GM23338 (cell line): ENCODE data around the gene HSD3B7. TPM values are rescaled to one million over a fixed set of nuclear protein-coding genes. Genes with fewer than 3 reads are reported as not detected.

Source experiments
- ATAC-seq: fragments of 200-7000 bp; cut with Tn5 transposase; 3 replicates; pipeline ENCODE4 v1.9.1; 2020
- DNase-seq: peaks from one replicate; pipeline ENCODE4 v3.0.0-alpha.2; 2015; ENCODE audit warnings: low spot score
- H2AFZ ChIP-seq: fragments of 200-600 bp; sonication (generic); 2 replicates; pipeline ENCODE4 v1.8.0; 2016; ENCODE audit warnings: antibody characterized with exemption, mild to moderate bottlenecking, moderate library complexity
- H3F3A ChIP-seq: fragments of 200-600 bp; sonication (generic); replicated peaks from 2 replicates; pipeline ENCODE4 v1.8.0; 2017; ENCODE audit warnings: antibody characterized with exemption, mixed run types, low read depth
- H3K27ac ChIP-seq: fragments of 200-600 bp; sonication (generic); 2 replicates; pipeline ENCODE4 v1.6.1; 2016; ENCODE audit warnings: low read depth
- H3K27me3 ChIP-seq: fragments of 200-600 bp; sonication (generic); 2 replicates; pipeline ENCODE4 v1.8.0; 2016; ENCODE audit warnings: mild to moderate bottlenecking, mixed run types, moderate library complexity; ENCODE audit not compliant: insufficient read depth
- H3K36me3 ChIP-seq: fragments of 200-600 bp; sonication (generic); 2 replicates; pipeline ENCODE4 v1.8.0; 2016; ENCODE audit warnings: mild to moderate bottlenecking; ENCODE audit not compliant: insufficient read depth
- H3K4me1 ChIP-seq: fragments of 200-600 bp; sonication (generic); 2 replicates; pipeline ENCODE4 v1.8.0; 2016; ENCODE audit warnings: mild to moderate bottlenecking, moderate library complexity; ENCODE audit not compliant: insufficient read depth
- H3K4me2 ChIP-seq: fragments of 200-600 bp; sonication (generic); 2 replicates; pipeline ENCODE4 v1.7.1; 2017; ENCODE audit warnings: mixed run types
- H3K4me3 ChIP-seq: fragments of 200-600 bp; sonication (generic); 2 replicates; pipeline ENCODE4 v1.6.1; 2016; ENCODE audit warnings: mixed run types
- H3K79me2 ChIP-seq: fragments of 200-600 bp; sonication (generic); replicated peaks from 2 replicates; pipeline ENCODE4 v1.8.0; 2017; ENCODE audit warnings: mild to moderate bottlenecking; ENCODE audit not compliant: insufficient read depth
- H3K9me2 ChIP-seq: fragments of 200-600 bp; sonication (generic); 2 replicates; pipeline ENCODE4 v1.8.0; 2017; ENCODE audit not compliant: insufficient read depth
- H4K20me1 ChIP-seq: fragments of 200-600 bp; sonication (generic); replicated peaks from 2 replicates; pipeline ENCODE4 v1.8.0; 2017; ENCODE audit warnings: mild to moderate bottlenecking; ENCODE audit not compliant: insufficient read depth
- H3K27ac Mint-ChIP-seq: 2 replicates; pipeline ENCODE4 v1.8.0; 2020; ENCODE audit warnings: inconsistent platforms, mild to moderate bottlenecking, moderate library complexity, mixed read lengths
- H3K27me3 Mint-ChIP-seq: 3 replicates; pipeline ENCODE4 v1.8.0; 2022; ENCODE audit warnings: low read depth, mild to moderate bottlenecking, moderate library complexity, mixed read lengths, inconsistent platforms; ENCODE audit not compliant: insufficient read depth, poor library complexity
- H3K36me3 Mint-ChIP-seq: 3 replicates; pipeline ENCODE4 v1.8.0; 2021; ENCODE audit warnings: low read depth, mild to moderate bottlenecking, inconsistent platforms, moderate library complexity, mixed read lengths
- H3K4me1 Mint-ChIP-seq: 3 replicates; pipeline ENCODE4 v1.8.0; 2020; ENCODE audit warnings: mild to moderate bottlenecking, inconsistent platforms, mixed read lengths
- H3K4me3 Mint-ChIP-seq: 3 replicates; pipeline ENCODE4 v1.8.0; 2021; ENCODE audit warnings: moderate library complexity, mild to moderate bottlenecking, inconsistent platforms, mixed read lengths
- H3K9me3 Mint-ChIP-seq: 3 replicates; pipeline ENCODE4 v1.8.0; 2020; ENCODE audit warnings: moderate library complexity, mild to moderate bottlenecking, inconsistent platforms, mixed read lengths
- CREB1 ChIP-seq: fragments of 250-450 bp; sonication (Bioruptor Pico); IDR thresholded peaks from 2 replicates; pipeline ENCODE4 v1.5.0; 2020; ENCODE audit warnings: low read depth, mild to moderate bottlenecking, moderate library complexity
- CTCF ChIP-seq, 2 experiments: fragments of 200-600 bp in 1 of 2; sonication (generic) in 1 of 2; conservative IDR thresholded peaks; 2 replicates each; pipeline versions ENCODE4 v1.5.1 to v1.6.1; 2016 to 2017; ENCODE audit warnings: antibody characterized with exemption in 2 of 2, low read depth in 2 of 2, mild to moderate bottlenecking in 2 of 2, moderate library complexity in 1 of 2
- ETS1 ChIP-seq: IDR thresholded peaks from 2 replicates; pipeline ENCODE4 v1.6.1; 2016; ENCODE audit warnings: antibody characterized with exemption
- EZH2phosphoT487 ChIP-seq: fragments of 200-600 bp; sonication (generic); IDR thresholded peaks from one replicate; pipeline ENCODE4 v1.8.1; 2018; ENCODE audit warnings: antibody characterized with exemption; ENCODE audit not compliant: unreplicated experiment
- JUNB ChIP-seq: IDR thresholded peaks from one replicate; pipeline ENCODE4 v1.6.1; 2016; ENCODE audit warnings: antibody characterized with exemption; ENCODE audit not compliant: unreplicated experiment
- NANOG ChIP-seq: IDR thresholded peaks from 2 replicates; pipeline ENCODE4 v1.6.1; 2016; ENCODE audit warnings: antibody characterized with exemption, borderline replicate concordance
- POLR2AphosphoS5 ChIP-seq: IDR thresholded peaks from 2 replicates; pipeline ENCODE4 v1.6.1; 2016; ENCODE audit warnings: antibody characterized with exemption, low read depth
- REST ChIP-seq: IDR thresholded peaks from one replicate; pipeline ENCODE4 v1.6.1; 2018; ENCODE audit warnings: antibody characterized with exemption; ENCODE audit not compliant: unreplicated experiment
- ZNF114 ChIP-seq: fragments of 250-450 bp; sonication (Bioruptor Pico); IDR thresholded peaks from 2 replicates; pipeline ENCODE4 v1.5.0; 2020; ENCODE audit warnings: mild to moderate bottlenecking, moderate library complexity
- ZNF331 ChIP-seq: fragments of 250-450 bp; sonication (Bioruptor Pico); IDR thresholded peaks from 2 replicates; pipeline ENCODE4 v1.5.0; 2020; ENCODE audit warnings: low read depth, mild to moderate bottlenecking, moderate library complexity
- polyA plus RNA-seq: library from polyadenylated mRNA; unstranded; fragments of >200 nt; fragmentation: Nextera tagmentation; extraction: Ambion mirVana; gene quantifications from 2 replicates; pipeline ENCODE4 v1.2.1, GENCODE V29; 2016
- total RNA-seq: library from RNA; depleted of rRNA; stranded (reverse); fragments of >200 nt; shearing (Covaris generic); gene quantifications from 2 replicates; pipeline ENCODE4 v1.2.3, GENCODE V29; 2014
- TF ChIP-seq, protein P1 (sequence below): fragments of 250-450 bp; sonication (Bioruptor Pico); IDR thresholded peaks from 2 replicates; pipeline ENCODE4 v1.5.0; 2020; ENCODE audit warnings: mild to moderate bottlenecking, moderate library complexity

Gene HSD3B7
- total and polyA plus RNA-seq, 2 experiments from 2014 or later = 4.3 to 12.2 TPM

DNA sequence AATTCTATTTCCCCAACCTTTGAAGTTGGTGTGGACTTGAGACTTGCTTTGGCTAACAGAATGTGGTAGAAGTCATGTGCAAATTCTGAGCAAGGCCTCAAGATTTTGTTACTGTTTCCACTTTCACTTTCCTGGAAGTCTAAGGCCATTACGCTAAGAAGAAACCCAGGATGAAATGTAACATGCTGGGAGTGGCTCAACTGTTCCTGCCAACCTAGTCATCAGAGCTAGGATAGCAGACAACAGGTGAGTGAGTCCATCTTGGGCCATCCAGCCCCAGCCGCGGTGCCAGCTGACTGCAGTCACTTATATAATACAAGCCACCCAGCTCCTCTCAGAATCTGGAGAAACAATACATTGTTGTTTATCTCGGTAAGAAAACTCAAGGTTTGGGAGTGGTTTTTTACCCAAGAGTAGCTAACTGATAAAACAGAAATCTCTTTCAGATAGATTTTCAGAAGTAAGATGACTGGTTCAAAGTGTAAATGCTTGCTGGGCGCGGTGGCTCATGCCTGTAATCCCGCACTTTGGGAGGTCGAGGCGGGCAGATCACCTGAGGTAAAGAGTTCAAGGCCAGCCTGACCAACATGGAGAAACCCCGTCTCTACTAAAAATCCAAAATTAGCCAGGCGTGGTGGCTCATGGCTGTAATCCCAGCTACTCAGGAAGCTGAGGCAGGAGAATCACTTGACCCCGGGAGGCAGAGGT, 37.7 kb downstream of the HSD3B7 start:
- H3F3A ChIP-seq = no peaks in the 10 kb centered on the region
- H3K27ac Mint-ChIP-seq = no peak overlapping the region
- H3K9me3 Mint-ChIP-seq = no peaks in the 10 kb centered on the region

More for the DNA sequence above, 37.7 kb downstream of the HSD3B7 start:
- H3K36me3 ChIP-seq = no peaks in the 10 kb centered on the region
- H3K9me2 ChIP-seq = no peaks in the 10 kb centered on the region
- TF ChIP-seq REST = no peak
- TF ChIP-seq NANOG = no peak
- no peak for TF ChIP-seq CREB1
- TF ChIP-seq JUNB = no peak
- no peak for TF ChIP-seq EZH2phosphoT487
- no peak for TF ChIP-seq CTCF (conservative IDR thresholded peaks at IDR 0.05; ENCODE audit: low read depth in 2 of 2)
- TF ChIP-seq ZNF331 (CRISPR knock-in tag) = no peak
- TF ChIP-seq ETS1 = no peak
- TF ChIP-seq POLR2AphosphoS5 = no peak
- no peak for TF ChIP-seq ZNF114 (CRISPR knock-in tag)
- TF ChIP-seq, protein P1, sequence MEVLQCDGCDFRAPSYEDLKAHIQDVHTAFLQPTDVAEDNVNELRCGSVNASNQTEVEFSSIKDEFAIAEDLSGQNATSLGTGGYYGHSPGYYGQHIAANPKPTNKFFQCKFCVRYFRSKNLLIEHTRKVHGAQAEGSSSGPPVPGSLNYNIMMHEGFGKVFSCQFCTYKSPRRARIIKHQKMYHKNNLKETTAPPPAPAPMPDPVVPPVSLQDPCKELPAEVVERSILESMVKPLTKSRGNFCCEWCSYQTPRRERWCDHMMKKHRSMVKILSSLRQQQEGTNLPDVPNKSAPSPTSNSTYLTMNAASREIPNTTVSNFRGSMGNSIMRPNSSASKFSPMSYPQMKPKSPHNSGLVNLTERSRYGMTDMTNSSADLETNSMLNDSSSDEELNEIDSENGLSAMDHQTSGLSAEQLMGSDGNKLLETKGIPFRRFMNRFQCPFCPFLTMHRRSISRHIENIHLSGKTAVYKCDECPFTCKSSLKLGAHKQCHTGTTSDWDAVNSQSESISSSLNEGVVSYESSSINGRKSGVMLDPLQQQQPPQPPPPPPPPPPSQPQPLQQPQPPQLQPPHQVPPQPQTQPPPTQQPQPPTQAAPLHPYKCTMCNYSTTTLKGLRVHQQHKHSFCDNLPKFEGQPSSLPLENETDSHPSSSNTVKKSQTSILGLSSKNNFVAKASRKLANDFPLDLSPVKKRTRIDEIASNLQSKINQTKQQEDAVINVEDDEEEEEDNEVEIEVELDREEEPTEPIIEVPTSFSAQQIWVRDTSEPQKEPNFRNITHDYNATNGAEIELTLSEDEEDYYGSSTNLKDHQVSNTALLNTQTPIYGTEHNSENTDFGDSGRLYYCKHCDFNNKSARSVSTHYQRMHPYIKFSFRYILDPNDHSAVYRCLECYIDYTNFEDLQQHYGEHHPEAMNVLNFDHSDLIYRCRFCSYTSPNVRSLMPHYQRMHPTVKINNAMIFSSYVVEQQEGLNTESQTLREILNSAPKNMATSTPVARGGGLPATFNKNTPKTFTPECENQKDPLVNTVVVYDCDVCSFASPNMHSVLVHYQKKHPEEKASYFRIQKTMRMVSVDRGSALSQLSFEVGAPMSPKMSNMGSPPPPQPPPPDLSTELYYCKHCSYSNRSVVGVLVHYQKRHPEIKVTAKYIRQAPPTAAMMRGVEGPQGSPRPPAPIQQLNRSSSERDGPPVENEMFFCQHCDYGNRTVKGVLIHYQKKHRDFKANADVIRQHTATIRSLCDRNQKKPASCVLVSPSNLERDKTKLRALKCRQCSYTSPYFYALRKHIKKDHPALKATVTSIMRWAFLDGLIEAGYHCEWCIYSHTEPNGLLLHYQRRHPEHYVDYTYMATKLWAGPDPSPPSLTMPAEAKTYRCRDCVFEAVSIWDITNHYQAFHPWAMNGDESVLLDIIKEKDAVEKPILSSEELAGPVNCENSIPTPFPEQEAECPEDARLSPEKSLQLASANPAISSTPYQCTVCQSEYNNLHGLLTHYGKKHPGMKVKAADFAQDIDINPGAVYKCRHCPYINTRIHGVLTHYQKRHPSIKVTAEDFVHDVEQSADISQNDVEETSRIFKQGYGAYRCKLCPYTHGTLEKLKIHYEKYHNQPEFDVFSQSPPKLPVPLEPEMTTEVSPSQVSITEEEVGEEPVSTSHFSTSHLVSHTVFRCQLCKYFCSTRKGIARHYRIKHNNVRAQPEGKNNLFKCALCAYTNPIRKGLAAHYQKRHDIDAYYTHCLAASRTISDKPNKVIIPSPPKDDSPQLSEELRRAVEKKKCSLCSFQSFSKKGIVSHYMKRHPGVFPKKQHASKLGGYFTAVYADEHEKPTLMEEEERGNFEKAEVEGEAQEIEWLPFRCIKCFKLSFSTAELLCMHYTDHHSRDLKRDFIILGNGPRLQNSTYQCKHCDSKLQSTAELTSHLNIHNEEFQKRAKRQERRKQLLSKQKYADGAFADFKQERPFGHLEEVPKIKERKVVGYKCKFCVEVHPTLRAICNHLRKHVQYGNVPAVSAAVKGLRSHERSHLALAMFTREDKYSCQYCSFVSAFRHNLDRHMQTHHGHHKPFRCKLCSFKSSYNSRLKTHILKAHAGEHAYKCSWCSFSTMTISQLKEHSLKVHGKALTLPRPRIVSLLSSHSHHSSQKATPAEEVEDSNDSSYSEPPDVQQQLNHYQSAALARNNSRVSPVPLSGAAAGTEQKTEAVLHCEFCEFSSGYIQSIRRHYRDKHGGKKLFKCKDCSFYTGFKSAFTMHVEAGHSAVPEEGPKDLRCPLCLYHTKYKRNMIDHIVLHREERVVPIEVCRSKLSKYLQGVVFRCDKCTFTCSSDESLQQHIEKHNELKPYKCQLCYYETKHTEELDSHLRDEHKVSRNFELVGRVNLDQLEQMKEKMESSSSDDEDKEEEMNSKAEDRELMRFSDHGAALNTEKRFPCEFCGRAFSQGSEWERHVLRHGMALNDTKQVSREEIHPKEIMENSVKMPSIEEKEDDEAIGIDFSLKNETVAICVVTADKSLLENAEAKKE (CRISPR knock-in tag) = no peak
- Mint-ChIP-seq H3K4me3 (no peak overlapping the region), H3K27me3 (peaks cover 6% of the 10 kb centered on the region), H3K36me3 (no peaks in the 10 kb centered on the region), H3K4me1 (peaks cover 5% of the 10 kb centered on the region; the same call in 2 of the 3 replicates)
- no peak overlapping the region for H3K27ac ChIP-seq
- no peaks in the 10 kb centered on the region for H3K79me2 ChIP-seq
- H3K4me2 ChIP-seq = no peak overlapping the region
- H2AFZ ChIP-seq = no peak overlapping the region
- H3K4me1 ChIP-seq = no peaks in the 10 kb centered on the region; the same call in 1 of the 2 replicates
- DNase-seq (no peak), ATAC-seq (no peak)
- no peaks in the 10 kb centered on the region for H3K27me3 ChIP-seq
- H4K20me1 ChIP-seq = no peaks in the 10 kb centered on the region
- no peak overlapping the region for H3K4me3 ChIP-seq
